IMR-90 (cell line): Measurements from ENCODE around the gene ALK. TPM values are rescaled to one million over a fixed set of nuclear protein-coding genes. Genes with fewer than 3 reads are reported as not detected.

ENCODE experiments used
- ATAC-seq: fragments of 200-7000 bp; cut with Tn5 transposase; 2 replicates; pipeline ENCODE4 v1.9.1; 2020; ENCODE audit warnings: low read depth, mild to moderate bottlenecking, moderate library complexity
- BruUV-seq: library from RNA; stranded (reverse); fragments of 400-500 nt; replicated peaks from 2 replicates; lab custom pipeline; 2021; lab: Mats Ljungman, UMichigan
- CTCF ChIA-PET: fragments of 300-600 bp; formaldehyde crosslinking; extraction: SDS; loops from one replicate; lab custom pipeline; 2021; ENCODE audit warnings: antibody characterized with exemption; lab: Yijun Ruan, JAX
- POLR2A ChIA-PET: fragments of 300-600 bp; sonication (Branson Sonifier 250); formaldehyde crosslinking; loops from one replicate; lab custom pipeline; 2022; ENCODE audit warnings: antibody characterized with exemption; ENCODE audit not compliant: unreplicated experiment; lab: Charles Lee
- DNase-seq: peaks from one replicate; pipeline ENCODE4 v3.0.0; 2013
- H2AFZ ChIP-seq: replicated peaks from 2 replicates; pipeline ENCODE3; 2013; ENCODE audit warnings: low read length, mild to moderate bottlenecking; ENCODE audit not compliant: poor library complexity
- H2AK5ac ChIP-seq: 2 replicates; pipeline ENCODE4 v1.6.1; 2013; ENCODE audit warnings: low read depth, low read length, inconsistent platforms
- H2AK9ac ChIP-seq: replicated peaks from 2 replicates; pipeline ENCODE3; 2013; ENCODE audit warnings: mild to moderate bottlenecking, low read depth, low read length, moderate library complexity; ENCODE audit not compliant: poor library complexity
- H2BK120ac ChIP-seq: 2 replicates; pipeline ENCODE4 v1.6.1; 2013; ENCODE audit warnings: low read depth, low read length, inconsistent platforms
- H2BK15ac ChIP-seq: 3 replicates; pipeline ENCODE4 v1.6.1; 2013; ENCODE audit warnings: low read depth, low read length, inconsistent platforms
- H2BK20ac ChIP-seq: 2 replicates; pipeline ENCODE4 v1.6.1; 2013; ENCODE audit warnings: low read depth, mild to moderate bottlenecking, inconsistent platforms, low read length, moderate library complexity
- H2BK5ac ChIP-seq: 2 replicates; pipeline ENCODE4 v1.6.1; 2013; ENCODE audit warnings: mild to moderate bottlenecking, low read depth, low read length, inconsistent platforms; ENCODE audit not compliant: poor library complexity, severe bottlenecking
- H3K14ac ChIP-seq: replicated peaks from 2 replicates; pipeline ENCODE4 v1.6.1; 2013; ENCODE audit warnings: low read depth, low read length, inconsistent platforms
- H3K18ac ChIP-seq: 2 replicates; pipeline ENCODE4 v1.6.1; 2013; ENCODE audit warnings: low read depth, low read length, control low read depth
- H3K23ac ChIP-seq: 2 replicates; pipeline ENCODE4 v1.6.1; 2013; ENCODE audit warnings: low read depth, low read length, inconsistent platforms
- H3K27ac ChIP-seq: 2 replicates; pipeline ENCODE4 v1.5.1; 2013; ENCODE audit warnings: mild to moderate bottlenecking, control low read depth, low read length; ENCODE audit not compliant: insufficient read depth
- H3K27me3 ChIP-seq: 2 replicates; pipeline ENCODE4 v1.6.1; 2013; ENCODE audit warnings: low read length; ENCODE audit not compliant: control insufficient read depth, insufficient read depth
- H3K36me3 ChIP-seq: 2 replicates; pipeline ENCODE4 v1.6.1; 2013; ENCODE audit warnings: low read length, mixed read lengths; ENCODE audit not compliant: control insufficient read depth, insufficient read depth
- H3K4ac ChIP-seq: 2 replicates; pipeline ENCODE4 v1.6.1; 2013; ENCODE audit warnings: low read depth, low read length, inconsistent platforms
- H3K4me1 ChIP-seq: 2 replicates; pipeline ENCODE4 v1.6.1; 2013; ENCODE audit warnings: low read length, mixed read lengths; ENCODE audit not compliant: control insufficient read depth, insufficient read depth
- H3K4me2 ChIP-seq: 2 replicates; pipeline ENCODE4 v1.6.1; 2013; ENCODE audit warnings: low read depth, mild to moderate bottlenecking, control low read depth, low read length, moderate library complexity
- H3K4me3 ChIP-seq: 2 replicates; pipeline ENCODE4 v1.5.1; 2013; ENCODE audit warnings: low read depth, mild to moderate bottlenecking, control low read depth, low read length, moderate library complexity; ENCODE audit not compliant: insufficient read depth
- H3K56ac ChIP-seq: 2 replicates; pipeline ENCODE4 v1.6.1; 2013; ENCODE audit warnings: low read length, inconsistent platforms; ENCODE audit not compliant: insufficient read depth; ENCODE audit errors: extremely low read depth
- H3K79me1 ChIP-seq, 2 experiments: 2 replicates each; pipeline ENCODE4 v1.6.1; 2013; ENCODE audit warnings: low read length in 2 of 2, inconsistent platforms in 1 of 2, low read depth in 1 of 2
- H3K9ac ChIP-seq: 2 replicates; pipeline ENCODE4 v1.6.1; 2013; ENCODE audit warnings: low read depth, low read length, control low read depth
- H3K9me1 ChIP-seq: 2 replicates; pipeline ENCODE4 v1.6.1; 2013; ENCODE audit warnings: low read length, inconsistent platforms; ENCODE audit not compliant: insufficient read depth
- H3K9me3 ChIP-seq: 2 replicates; pipeline ENCODE4 v1.6.1; 2013; ENCODE audit warnings: low read length; ENCODE audit not compliant: control insufficient read depth, insufficient read depth
- H4K20me1 ChIP-seq: 2 replicates; pipeline ENCODE4 v1.6.1; 2013; ENCODE audit warnings: low read length, inconsistent platforms; ENCODE audit not compliant: insufficient read depth
- H4K5ac ChIP-seq: 2 replicates; pipeline ENCODE4 v1.6.1; 2013; ENCODE audit warnings: mild to moderate bottlenecking, low read depth, low read length, control low read depth
- H4K8ac ChIP-seq, 2 experiments: 2 replicates each; pipeline ENCODE4 v1.6.1; 2013; ENCODE audit warnings: low read depth in 2 of 2, low read length in 2 of 2, control low read depth in 1 of 2, inconsistent platforms in 1 of 2
- H4K91ac ChIP-seq: 2 replicates; pipeline ENCODE4 v1.6.1; 2013; ENCODE audit warnings: low read depth, low read length, inconsistent platforms; ENCODE audit not compliant: insufficient read depth
- BHLHE40 ChIP-seq: fragments of 150-350 bp; IDR thresholded peaks from 2 replicates; pipeline ENCODE4 v1.6.1; 2016; ENCODE audit warnings: mild to moderate bottlenecking, low read depth, low read length
- CHD1 ChIP-seq: IDR thresholded peaks from 2 replicates; pipeline ENCODE4 v1.6.1; 2012; ENCODE audit warnings: low read depth, low read length, improper control_type of control experiment
- NFE2L2 ChIP-seq: fragments of 150-350 bp; IDR thresholded peaks from 2 replicates; pipeline ENCODE4 v1.6.1; 2016; ENCODE audit warnings: low read depth, mild to moderate bottlenecking, low read length
- RCOR1 ChIP-seq: IDR thresholded peaks from 2 replicates; pipeline ENCODE4 v1.6.1; 2012; ENCODE audit warnings: mild to moderate bottlenecking, low read length, improper control_type of control experiment; ENCODE audit not compliant: insufficient replicate concordance
- WGBS, 2 experiments: methylation state at CpG; one replicate each; pipeline versions ENCODE4 v1.1.5 to v1.1.7; 2013; ENCODE audit warnings: missing lambda C conversion rate in 2 of 2; ENCODE audit not compliant: insufficient read length in 1 of 2; ENCODE audit errors: extremely low coverage in 2 of 2; 5-methylcytosine and 5-hydroxymethylcytosine counted together
- dilution Hi-C: fragments of 300-500 bp; cut with HindIII; formaldehyde crosslinking; loops from one replicate; pipeline ENCODE4 v1.14.3; 2018; ENCODE audit warnings: low sequenced_read_pairs; ENCODE audit not compliant: unreplicated experiment
- in situ Hi-C: fragments of 300-500 bp; cut with MboI; formaldehyde crosslinking; loops from 3 replicates; pipeline ENCODE4 v1.14.3; 2019; ENCODE audit warnings: low sequenced_read_pairs, inconsistent platforms, mixed read lengths
- intact Hi-C: fragments of 100-400 bp; cut with micrococcal nuclease; formaldehyde crosslinking; loops from 2 replicates; pipeline ENCODE4 v1.10.0; 2022
- polyA plus RNA-seq, 3 experiments: library from polyadenylated mRNA; depleted of rRNA; stranded (reverse); fragments of >200 nt; gene quantifications; 2 replicates each; pipeline ENCODE4 v1.2.3, GENCODE V29; 2012; ENCODE audit warnings: low replicate concordance in 1 of 3
- total RNA-seq: library from RNA; depleted of rRNA; stranded (reverse); fragments of >200 nt; gene quantifications from 2 replicates; pipeline ENCODE4 v1.2.3, GENCODE V29; 2012
- TF ChIP-seq, protein P1 (sequence below): fragments of 150-350 bp; IDR thresholded peaks from 2 replicates; pipeline ENCODE4 v1.6.1; 2017; ENCODE audit warnings: mild to moderate bottlenecking, antibody characterized with exemption, low read length, low read depth

ALK gene
- total and polyA plus RNA-seq, 2 of the 4 experiments (the other 2 are of a cell fraction) = not detected

DNA sequence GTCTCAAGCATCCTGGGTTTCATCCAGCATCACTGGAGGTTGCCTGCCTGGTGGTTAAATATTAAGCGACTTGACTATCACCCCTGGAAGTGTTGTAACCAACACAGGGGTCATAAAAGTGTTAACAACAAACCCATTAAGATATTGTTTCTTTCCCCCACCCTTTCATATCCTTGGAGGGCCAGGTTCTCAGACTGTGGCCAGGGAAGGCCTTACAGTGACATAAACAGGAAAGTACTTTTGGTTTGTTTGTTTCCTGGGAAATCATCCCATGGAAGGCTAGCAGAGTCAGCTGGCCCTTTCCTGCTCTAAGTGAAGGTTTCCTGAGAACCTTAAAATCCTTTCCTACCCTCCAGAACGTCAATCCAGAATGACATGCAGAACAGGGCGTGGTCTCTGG is 645.2 kb downstream of the ALK start:
- intact Hi-C loops (no loop called here), dilution Hi-C loops (no loop called here), in situ Hi-C loops (no loop called here)
- Histone ChIP-seq H3K4me2 (no peak overlapping the region), H3K36me3 (no peaks in the 10 kb centered on the region), H3K9ac (no peak overlapping the region), H2AFZ (no peak overlapping the region), H2BK20ac (no peak overlapping the region), H3K79me1 (no peaks in the 10 kb centered on the region), H3K14ac (no peak overlapping the region), H3K56ac (no peak overlapping the region), H3K4ac (no peak overlapping the region), H3K18ac (no peak overlapping the region), H4K5ac (no peak overlapping the region), H3K23ac (no peak overlapping the region), H3K27me3 (peaks cover 25% of the 10 kb centered on the region), H3K4me3 (no peak overlapping the region), H2BK5ac (no peak overlapping the region), H3K4me1 (no peaks in the 10 kb centered on the region), H3K9me3 (no peaks in the 10 kb centered on the region), H4K8ac (no peak overlapping the region), H2AK9ac (no peak overlapping the region), H2AK5ac (no peak overlapping the region), H3K27ac (no peak overlapping the region), H2BK15ac (no peak overlapping the region), H4K20me1 (no peaks in the 10 kb centered on the region), H4K91ac (no peak overlapping the region), H2BK120ac (no peak overlapping the region), H3K9me1 (no peaks in the 10 kb centered on the region)
- ChIA-PET POLR2A (no interaction called here), CTCF (no interaction called here)
- no CpG with 5 or more reads among the region's 3 CpGs for WGBS, 2 experiments
- DNase-seq = no peak
- TF ChIP-seq NFE2L2 (no peak), BHLHE40 (no peak), RCOR1 (no peak), CHD1 (no peak)
- TF ChIP-seq, protein P1, sequence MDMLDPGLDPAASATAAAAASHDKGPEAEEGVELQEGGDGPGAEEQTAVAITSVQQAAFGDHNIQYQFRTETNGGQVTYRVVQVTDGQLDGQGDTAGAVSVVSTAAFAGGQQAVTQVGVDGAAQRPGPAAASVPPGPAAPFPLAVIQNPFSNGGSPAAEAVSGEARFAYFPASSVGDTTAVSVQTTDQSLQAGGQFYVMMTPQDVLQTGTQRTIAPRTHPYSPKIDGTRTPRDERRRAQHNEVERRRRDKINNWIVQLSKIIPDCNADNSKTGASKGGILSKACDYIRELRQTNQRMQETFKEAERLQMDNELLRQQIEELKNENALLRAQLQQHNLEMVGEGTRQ = no peak
- no peak for ATAC-seq
- no TSS peak for BruUV-seq
